GM12872 (cell line): ENCODE measurements around the gene ABCC5.

Source experiments
- TF ChIP-seq, protein P1 (sequence below): IDR thresholded peaks from 3 replicates; pipeline ENCODE4 v1.5.1; 2011; ENCODE audit warnings: low read depth, mild to moderate bottlenecking, low read length, moderate library complexity; ENCODE audit not compliant: insufficient read depth

The ABCC5 gene

DNA sequence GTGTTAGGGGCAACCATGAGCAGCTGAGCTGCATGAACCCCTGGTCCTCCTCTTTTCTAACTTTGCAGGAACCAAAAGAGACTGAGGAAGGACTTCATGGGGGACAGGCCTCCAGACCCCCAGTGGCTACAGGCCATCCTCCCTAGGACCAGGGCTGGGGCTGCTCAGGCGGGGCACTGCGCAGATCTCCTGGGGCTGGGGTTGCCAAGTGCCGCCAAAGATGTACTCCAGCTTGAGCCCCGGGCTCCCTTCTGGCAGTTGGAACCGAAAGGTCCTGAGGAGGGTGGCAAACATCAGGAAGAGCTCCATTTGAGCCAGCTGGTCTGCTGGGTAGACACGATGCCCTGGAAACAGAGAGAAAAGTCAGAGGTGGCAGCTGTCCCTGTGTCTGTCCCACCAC, 121.9 kb downstream of the ABCC5 start:
- TF ChIP-seq, protein P1, sequence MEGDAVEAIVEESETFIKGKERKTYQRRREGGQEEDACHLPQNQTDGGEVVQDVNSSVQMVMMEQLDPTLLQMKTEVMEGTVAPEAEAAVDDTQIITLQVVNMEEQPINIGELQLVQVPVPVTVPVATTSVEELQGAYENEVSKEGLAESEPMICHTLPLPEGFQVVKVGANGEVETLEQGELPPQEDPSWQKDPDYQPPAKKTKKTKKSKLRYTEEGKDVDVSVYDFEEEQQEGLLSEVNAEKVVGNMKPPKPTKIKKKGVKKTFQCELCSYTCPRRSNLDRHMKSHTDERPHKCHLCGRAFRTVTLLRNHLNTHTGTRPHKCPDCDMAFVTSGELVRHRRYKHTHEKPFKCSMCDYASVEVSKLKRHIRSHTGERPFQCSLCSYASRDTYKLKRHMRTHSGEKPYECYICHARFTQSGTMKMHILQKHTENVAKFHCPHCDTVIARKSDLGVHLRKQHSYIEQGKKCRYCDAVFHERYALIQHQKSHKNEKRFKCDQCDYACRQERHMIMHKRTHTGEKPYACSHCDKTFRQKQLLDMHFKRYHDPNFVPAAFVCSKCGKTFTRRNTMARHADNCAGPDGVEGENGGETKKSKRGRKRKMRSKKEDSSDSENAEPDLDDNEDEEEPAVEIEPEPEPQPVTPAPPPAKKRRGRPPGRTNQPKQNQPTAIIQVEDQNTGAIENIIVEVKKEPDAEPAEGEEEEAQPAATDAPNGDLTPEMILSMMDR: no peak

DNA sequence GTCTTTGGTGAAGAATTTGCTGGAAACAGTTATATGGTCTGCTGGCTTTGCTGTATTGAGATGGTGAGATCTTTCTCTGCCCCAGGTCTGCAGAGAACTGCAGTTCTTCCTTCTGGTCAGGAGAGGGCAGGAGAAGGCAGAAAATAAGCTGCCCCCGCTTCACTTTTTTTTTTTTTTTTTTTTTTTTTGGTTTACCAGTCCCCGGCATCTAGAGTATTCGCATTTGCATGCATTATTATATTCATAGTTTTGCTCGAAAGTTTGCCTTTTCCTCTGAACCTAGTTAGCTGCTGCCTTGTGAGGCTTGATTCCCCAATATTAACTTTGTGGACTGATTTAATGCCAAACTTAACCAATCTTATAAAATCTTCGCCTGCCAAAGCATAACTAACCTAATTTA, 122.4 kb downstream of the ABCC5 start:
- TF ChIP-seq, protein P1: peak; percentile 84

GRCh38 chr3:183892610-183893214, 125.0 kb downstream of the ABCC5 start:
- TF ChIP-seq, protein P1: no peak

- TF ChIP-seq, protein P1: no peak
These were observed 131.9 kb downstream of the ABCC5 start for GRCh38 chr3:183885766-183886165.

- TF ChIP-seq, protein P1: peak; percentile 96
These were observed 133.0 kb downstream of the ABCC5 start, which contains the start of gene PARL for GRCh38 chr3:183884427-183885296. PARL (minus strand) TSS chr3:183884880; CDS start chr3:183884846, 34 bp downstream.

DNA sequence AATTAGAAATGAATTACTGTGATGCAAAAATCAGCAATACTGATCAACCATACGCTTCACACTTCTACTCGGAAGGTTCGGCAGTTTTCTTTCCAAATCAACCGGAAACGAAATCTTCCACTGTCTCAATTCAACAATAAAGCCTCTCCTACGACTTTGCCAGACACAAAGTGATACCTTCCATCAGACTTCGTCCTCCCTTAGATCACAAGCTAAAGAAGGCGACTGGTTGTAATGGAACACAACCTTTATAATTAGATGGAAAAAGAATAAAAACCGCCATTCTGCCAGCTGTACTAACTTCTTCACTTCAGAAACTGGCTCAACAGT, 133.6 kb downstream of the ABCC5 start:
- TF ChIP-seq, protein P1: no peak

DNA sequence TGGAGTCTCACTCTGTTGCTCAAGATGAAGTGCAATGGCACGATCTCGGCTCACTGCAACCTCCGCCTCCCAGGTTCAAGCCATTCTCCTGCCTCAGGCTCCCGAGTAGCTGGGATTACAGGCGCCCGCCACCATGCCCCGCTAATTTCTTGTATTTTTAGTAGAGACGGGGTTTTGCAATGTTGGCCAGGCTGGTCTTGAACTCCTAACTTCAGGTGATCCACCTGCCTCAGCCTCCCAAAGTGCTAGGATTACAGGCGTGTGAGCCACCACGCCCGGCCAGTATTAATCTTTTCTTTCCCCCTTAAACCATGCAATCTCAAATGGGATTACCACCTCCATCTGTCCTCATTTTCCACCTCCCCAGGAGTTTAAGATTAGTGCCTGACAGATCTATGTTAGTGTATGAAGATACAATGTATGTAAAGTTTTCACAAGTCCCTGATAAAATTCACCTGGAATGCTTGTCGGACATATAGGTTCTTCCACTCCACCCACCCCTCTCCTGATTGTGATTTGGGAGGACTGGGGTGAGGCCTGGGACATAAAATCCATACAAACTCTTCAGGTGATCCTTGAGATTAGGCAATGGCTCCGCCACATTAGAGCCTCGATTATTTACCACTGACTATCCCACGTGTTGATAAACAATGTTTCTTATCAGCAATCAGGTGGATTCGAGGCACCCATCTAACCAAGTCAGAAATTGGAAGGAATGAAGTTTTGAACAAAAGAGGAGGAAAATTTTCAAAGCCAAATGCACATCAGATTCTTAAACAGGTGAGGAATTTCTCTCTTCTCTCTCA, 134.2 kb downstream of the ABCC5 start:
- TF ChIP-seq, protein P1: no peak
